ENCODE data around the gene DNAH3.
A peak's percentile ranks its signal among the peaks of the same experiment; 100 is the strongest.

DNA sequence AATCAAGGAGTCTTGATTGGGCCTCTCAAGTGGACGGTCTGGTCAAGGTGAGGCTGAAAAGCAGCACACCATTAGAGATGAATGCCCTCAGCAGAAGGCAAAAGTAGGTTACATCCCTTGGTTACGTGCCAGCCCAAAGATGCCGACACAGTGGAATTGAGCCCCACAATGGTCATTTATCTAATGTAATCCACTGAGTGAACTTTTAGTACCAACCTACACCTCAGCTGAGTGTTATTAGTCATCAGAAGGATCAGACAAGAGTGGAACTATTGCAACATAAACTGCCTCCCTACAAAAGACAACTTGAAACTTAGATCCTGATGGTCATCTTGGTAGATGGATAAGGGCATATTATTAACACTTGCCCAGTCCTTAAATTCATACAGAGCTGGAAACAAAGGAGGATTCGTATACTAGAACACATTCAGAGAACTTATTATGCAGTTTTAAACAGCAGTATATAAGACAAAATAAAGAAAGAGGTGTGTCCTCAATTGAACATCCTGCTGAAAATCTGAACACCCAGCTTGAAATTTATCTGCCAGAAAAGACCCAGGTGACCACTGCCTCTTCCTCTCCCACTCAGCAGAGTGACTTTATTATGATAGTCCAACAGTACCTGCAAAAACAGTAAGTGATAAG lies 253.3 kb downstream of the DNAH3 start:
- no peak for TF ChIP-seq ZNF274 (CRISPR knock-in tag; IDR thresholded peaks at IDR 0.05)
- peak; percentile 79 for TF ChIP-seq FOSL2 (CRISPR knock-in tag; IDR thresholded peaks at IDR 0.05)
- TF ChIP-seq, protein P1, sequence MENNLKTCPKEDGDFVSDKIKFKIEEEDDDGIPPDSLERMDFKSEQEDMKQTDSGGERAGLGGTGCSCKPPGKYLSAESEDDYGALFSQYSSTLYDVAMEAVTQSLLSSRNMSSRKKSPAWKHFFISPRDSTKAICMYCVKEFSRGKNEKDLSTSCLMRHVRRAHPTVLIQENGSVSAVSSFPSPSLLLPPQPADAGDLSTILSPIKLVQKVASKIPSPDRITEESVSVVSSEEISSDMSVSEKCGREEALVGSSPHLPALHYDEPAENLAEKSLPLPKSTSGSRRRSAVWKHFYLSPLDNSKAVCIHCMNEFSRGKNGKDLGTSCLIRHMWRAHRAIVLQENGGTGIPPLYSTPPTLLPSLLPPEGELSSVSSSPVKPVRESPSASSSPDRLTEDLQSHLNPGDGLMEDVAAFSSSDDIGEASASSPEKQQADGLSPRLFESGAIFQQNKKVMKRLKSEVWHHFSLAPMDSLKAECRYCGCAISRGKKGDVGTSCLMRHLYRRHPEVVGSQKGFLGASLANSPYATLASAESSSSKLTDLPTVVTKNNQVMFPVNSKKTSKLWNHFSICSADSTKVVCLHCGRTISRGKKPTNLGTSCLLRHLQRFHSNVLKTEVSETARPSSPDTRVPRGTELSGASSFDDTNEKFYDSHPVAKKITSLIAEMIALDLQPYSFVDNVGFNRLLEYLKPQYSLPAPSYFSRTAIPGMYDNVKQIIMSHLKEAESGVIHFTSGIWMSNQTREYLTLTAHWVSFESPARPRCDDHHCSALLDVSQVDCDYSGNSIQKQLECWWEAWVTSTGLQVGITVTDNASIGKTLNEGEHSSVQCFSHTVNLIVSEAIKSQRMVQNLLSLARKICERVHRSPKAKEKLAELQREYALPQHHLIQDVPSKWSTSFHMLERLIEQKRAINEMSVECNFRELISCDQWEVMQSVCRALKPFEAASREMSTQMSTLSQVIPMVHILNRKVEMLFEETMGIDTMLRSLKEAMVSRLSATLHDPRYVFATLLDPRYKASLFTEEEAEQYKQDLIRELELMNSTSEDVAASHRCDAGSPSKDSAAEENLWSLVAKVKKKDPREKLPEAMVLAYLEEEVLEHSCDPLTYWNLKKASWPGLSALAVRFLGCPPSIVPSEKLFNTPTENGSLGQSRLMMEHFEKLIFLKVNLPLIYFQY (CRISPR knock-in tag; IDR thresholded peaks at IDR 0.05; ENCODE audit: borderline replicate concordance), result no peak
- TF ChIP-seq GABPA (IDR thresholded peaks at IDR 0.05; ENCODE audit: low read depth, low read length), result no peak
- no peak for TF ChIP-seq GABPA (CRISPR knock-in tag; IDR thresholded peaks at IDR 0.05; ENCODE audit: low read depth)
- no peak for TF ChIP-seq ZNF598 (CRISPR knock-in tag; IDR thresholded peaks at IDR 0.05; ENCODE audit: borderline replicate concordance)

Measured in HepG2 (cell line).